K562 (cell line): Measurements from ENCODE around the gene MAN1A1. TPM values are rescaled to one million over a fixed set of nuclear protein-coding genes. Genes with fewer than 3 reads are reported as not detected.

Experiments used
- ATAC-seq: fragments of 200-7000 bp; cut with Tn5 transposase; 3 replicates; pipeline ENCODE4 v1.9.1; 2020; ENCODE audit warnings: moderate library complexity
- BruUV-seq: library from RNA; stranded (reverse); fragments of 400-500 nt; replicated peaks from 2 replicates; lab custom pipeline; 2021; lab: Mats Ljungman, UMichigan
- CTCF ChIA-PET: fragments of 300-600 bp; formaldehyde crosslinking; extraction: SDS; loops from one replicate; lab custom pipeline; 2021; ENCODE audit warnings: low intra/inter-chr PET ratio; lab: Yijun Ruan, JAX
- POLR2A ChIA-PET: fragments of 300-600, 350-650 bp; sonication (Branson Sonifier 250); formaldehyde crosslinking; extraction: SDS; loops from one replicate; lab custom pipeline; 2021; ENCODE audit warnings: antibody characterized with exemption, inconsistent platforms; lab: Yijun Ruan, JAX
- DNase-seq, 4 experiments: peaks; one replicate each; pipeline versions ENCODE4 v3.0.0 to v3.0.0-alpha.2; 2011 to 2018; ENCODE audit warnings: low spot score in 3 of 4, mixed read lengths in 3 of 4; ENCODE audit errors: extremely low read depth in 1 of 4
- FAIRE-seq: peaks from 2 replicates; lab custom pipeline; 2011; peaks lifted over from hg19 to GRCh38; lab: Jason Lieb, UNC
- H2AFZ ChIP-seq: 2 replicates; pipeline ENCODE4 v1.6.0; 2011; ENCODE audit warnings: low read depth, low read length, control low read depth, inconsistent platforms
- H3K27ac ChIP-seq: fragments of 200-600 bp; 3 replicates; pipeline ENCODE4 v1.8.0; 2011; ENCODE audit warnings: low read depth, mild to moderate bottlenecking, control low read depth, inconsistent platforms, low read length, moderate library complexity, mixed read lengths; ENCODE audit errors: extremely low read depth
- H3K27me3 ChIP-seq, 2 experiments: fragments of 300-600 bp in 1 of 2; 2 replicates in 1 of 2; 3 replicates in 1 of 2; pipeline versions ENCODE4 v1.6.0 to v1.8.0; 2011; ENCODE audit warnings: inconsistent platforms in 2 of 2, low read length in 2 of 2, mild to moderate bottlenecking in 1 of 2, mixed read lengths in 1 of 2, moderate library complexity in 1 of 2; ENCODE audit not compliant: control insufficient read depth in 2 of 2, insufficient read depth in 2 of 2
- H3K36me3 ChIP-seq: fragments of 300-600 bp; 3 replicates; pipeline ENCODE4 v1.8.0; 2011; ENCODE audit warnings: mild to moderate bottlenecking, low read length, inconsistent platforms; ENCODE audit not compliant: control insufficient read depth, insufficient read depth
- H3K4me1 ChIP-seq, 2 experiments: fragments of 200-600 bp in 1 of 2; replicated peaks in 1 of 2; 2 replicates in 1 of 2; 3 replicates in 1 of 2; pipeline versions ENCODE4 v1.5.1 to v1.8.0; 2011; ENCODE audit warnings: inconsistent platforms in 2 of 2, low read length in 2 of 2, mild to moderate bottlenecking in 1 of 2, mixed read lengths in 1 of 2, moderate library complexity in 1 of 2; ENCODE audit not compliant: control insufficient read depth in 2 of 2, insufficient read depth in 2 of 2
- H3K4me2 ChIP-seq: 2 replicates; pipeline ENCODE4 v1.6.1; 2011; ENCODE audit warnings: low read length, control low read depth, inconsistent platforms, mixed read lengths; ENCODE audit not compliant: insufficient read depth
- H3K4me3 ChIP-seq: fragments of 200-600 bp; sonication (generic), shearing (Covaris generic); 2 replicates; pipeline ENCODE4 v1.5.1; 2016; ENCODE audit warnings: control low read depth, inconsistent platforms
- H3K79me2 ChIP-seq: fragments of 200-600 bp; 3 replicates; pipeline ENCODE4 v1.8.0; 2011; ENCODE audit warnings: low read length, inconsistent platforms; ENCODE audit not compliant: control insufficient read depth, insufficient read depth
- H3K9ac ChIP-seq, 2 experiments: 2 replicates each; pipeline versions ENCODE4 v1.6.0 to v1.6.1; 2011; ENCODE audit warnings: low read depth in 2 of 2, low read length in 2 of 2, control low read depth in 1 of 2, inconsistent platforms in 1 of 2, mild to moderate bottlenecking in 1 of 2, mixed read lengths in 1 of 2; ENCODE audit not compliant: insufficient read depth in 1 of 2
- H3K9me1 ChIP-seq: one replicate; pipeline ENCODE4 v1.6.0; 2011; ENCODE audit warnings: inconsistent platforms, mild to moderate bottlenecking, low read length, moderate library complexity; ENCODE audit not compliant: control insufficient read depth, insufficient read depth
- H3K9me3 ChIP-seq: replicated peaks from 2 replicates; pipeline ENCODE4 v1.5.1; 2011; ENCODE audit warnings: low read depth, low read length, inconsistent platforms; ENCODE audit not compliant: control insufficient read depth, insufficient read depth
- H4K20me1 ChIP-seq: replicated peaks from 2 replicates; pipeline ENCODE4 v1.6.1; 2011; ENCODE audit warnings: low read length, inconsistent platforms, mixed read lengths; ENCODE audit not compliant: control insufficient read depth, insufficient read depth
- CXXC5 ChIP-seq: fragments of 250-450 bp; sonication (Bioruptor Pico); IDR thresholded peaks from 2 replicates; pipeline ENCODE4 v1.8.0; 2022; ENCODE audit warnings: inconsistent platforms, mild to moderate bottlenecking, moderate library complexity
- HDAC1 ChIP-seq, 2 experiments: fragments of 450-650 bp; IDR thresholded peaks; 2 replicates each; pipeline ENCODE4 v1.6.1; 2016 to 2017; ENCODE audit warnings: inconsistent platforms in 1 of 2, mild to moderate bottlenecking in 1 of 2, moderate library complexity in 1 of 2
- RBM22 ChIP-seq: fragments of 200-400 bp; formaldehyde crosslinking; IDR thresholded peaks from 2 replicates; pipeline ENCODE4 v1.6.1; 2018; ENCODE audit warnings: low read length, low read depth; ENCODE audit not compliant: poor library complexity, severe bottlenecking
- RBM25 ChIP-seq: fragments of 200-400 bp; formaldehyde crosslinking; IDR thresholded peaks from 2 replicates; pipeline ENCODE4 v1.6.1; 2018; ENCODE audit warnings: low read length, low read depth, moderate library complexity; ENCODE audit not compliant: severe bottlenecking
- RFX1 ChIP-seq: fragments of 450-650 bp; IDR thresholded peaks from 2 replicates; pipeline ENCODE4 v1.6.1; 2016; ENCODE audit warnings: mild to moderate bottlenecking, moderate library complexity
- ZNF121 ChIP-seq: sonication (generic); formaldehyde crosslinking; conservative IDR thresholded peaks from 2 replicates; pipeline ENCODE4 v1.8.0; 2022; ENCODE audit warnings: missing genetic modification reagents
- ZNF518B ChIP-seq: fragments of 250-450 bp; sonication (Bioruptor Pico); IDR thresholded peaks from 2 replicates; pipeline ENCODE4 v1.5.0; 2021; ENCODE audit warnings: mild to moderate bottlenecking, moderate library complexity
- WGBS: fragments of 100-300 bp; shearing (Covaris generic); methylation state at CpG from one replicate; pipeline ENCODE4 v1.1.6; 2016; ENCODE audit warnings: low coverage, mixed read lengths; ENCODE audit not compliant: insufficient coverage; ENCODE audit errors: missing lambda C conversion rate; 5-methylcytosine and 5-hydroxymethylcytosine counted together
- in situ Hi-C: fragments of 300-500 bp; cut with MboI; formaldehyde crosslinking; loops from 4 replicates; pipeline ENCODE4 v1.15.0; 2018; ENCODE audit warnings: inconsistent platforms, mixed read lengths
- intact Hi-C: fragments of 100-400 bp; cut with micrococcal nuclease; formaldehyde crosslinking; loops from 2 replicates; pipeline ENCODE4 v1.14.2; 2022
- polyA plus RNA-seq, 8 experiments: library from polyadenylated mRNA; depleted of rRNA in 4 of 8; stranded (reverse) in 5 of 8; unstranded in 3 of 8; fragments of >200 nt; fragmentation: Nextera tagmentation in 2 of 8; fragmentation: Illumina TruSeq in 1 of 8; extraction: Ambion mirVana in 2 of 8; extraction: Trizol in 1 of 8; gene quantifications; 2 replicates each; pipeline versions ENCODE4 v1.2.1 to v1.2.3, GENCODE V29; 2011 to 2014; ENCODE audit warnings: inconsistent platforms in 1 of 8, missing spikeins in 1 of 8
- total RNA-seq, 7 experiments: library from RNA; depleted of rRNA in 6 of 7; stranded (reverse); fragments of >200 nt in 6 of 7; fragmentation: Illumina TruSeq in 2 of 7; extraction: Trizol in 2 of 7; gene quantifications; 2 replicates each; pipeline versions ENCODE4 v1.2.1 to v1.2.3, GENCODE V29; 2011 to 2021; ENCODE audit warnings: low replicate concordance in 1 of 7

The MAN1A1 gene
- total and polyA plus RNA-seq, 9 of the 15 experiments (the other 6 are each of a cell fraction or from before 2014, with no cell fraction given), result 24.5 to 78.4 (median 59.7) TPM

GRCh38 chr6:119269266-119270103, 80.1 kb downstream of the MAN1A1 start:
- no TSS peak for BruUV-seq
- Histone ChIP-seq H3K9ac (no peak overlapping the region), H2AFZ (no peak overlapping the region), H3K4me3 (no peak overlapping the region), H3K4me1 (peaks cover 7 to 11% of the 10 kb centered on the region in 2 experiments; a peak in 3 of 5 replicates), H3K27ac (no peak overlapping the region), H3K79me2 (peaks cover 94% of the 10 kb centered on the region), H3K4me2 (no peak overlapping the region), H3K9me3 (peaks cover 7% of the 10 kb centered on the region), H3K9me1 (no peaks in the 10 kb centered on the region), H3K36me3 (peaks cover 66% of the 10 kb centered on the region), H3K27me3 (no peaks in the 10 kb centered on the region), H4K20me1 (no peaks in the 10 kb centered on the region)
- ChIA-PET CTCF (no interaction called here), POLR2A (no interaction called here)
- DNase-seq (no peak), FAIRE-seq (no peak), ATAC-seq (peak; percentile 16; the same call in 2 of the 3 replicates)
- in situ Hi-C loops (no loop called here), intact Hi-C loops (no loop called here)
- TF ChIP-seq CXXC5 (CRISPR knock-in tag) (no peak), ZNF121 (CRISPR knock-in tag) (peak; percentile 84), RFX1 (no peak), ZNF518B (no peak), RBM22 (peak; percentile 18), RBM25 (peak; percentile 68), HDAC1 (IDR thresholded peaks at IDR 0.05) (no peak)
- WGBS, result 92% methylated on average over 8 of the region's 8 CpGs
